ENCODE measurements around the gene STX8. TPM values are rescaled to one million over a fixed set of nuclear protein-coding genes. Genes with fewer than 3 reads are reported as not detected.

Gene STX8
- total RNA-seq, 2 donors from 2014 or later, result 46.6 to 72.4 TPM

DNA sequence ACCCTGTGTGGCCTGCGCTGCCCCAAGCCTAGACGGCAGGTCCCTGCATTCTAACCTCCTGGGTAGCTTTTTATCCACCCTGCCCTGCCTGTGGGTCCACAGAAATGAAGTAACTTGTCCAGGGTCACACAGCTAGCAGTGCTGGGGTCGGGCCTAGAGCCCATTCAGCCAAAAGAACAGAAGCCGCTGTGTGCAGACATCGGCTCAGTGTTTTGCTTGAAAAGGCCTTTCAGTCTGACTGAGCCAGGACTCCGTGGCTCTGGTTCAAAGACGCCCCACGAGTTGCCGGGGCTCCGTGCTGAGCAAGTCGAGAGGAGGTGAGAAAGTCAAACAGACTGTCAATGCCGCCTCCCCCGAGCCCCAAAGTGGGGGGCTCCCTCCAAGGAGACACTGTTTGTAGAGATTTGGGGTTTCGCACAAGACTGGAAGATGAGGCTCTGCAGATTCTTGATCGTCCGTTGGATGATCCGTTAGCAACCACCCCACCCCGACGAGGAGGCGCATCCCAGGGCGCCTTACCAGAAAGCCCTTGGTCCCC is 328.1 kb downstream of the STX8 start:
- Histone ChIP-seq H3K9me3 (no peaks in the 10 kb centered on the region), H3K4me1 (replicated peaks) (no peaks in the 10 kb centered on the region), H3K27ac (no peak overlapping the region), H3K36me3 (no peaks in the 10 kb centered on the region), H3K27me3 (replicated peaks; ENCODE audit: insufficient read depth) (no peaks in the 10 kb centered on the region), H3K4me3 (no peak overlapping the region)
- TF ChIP-seq POLR2A (IDR thresholded peaks at IDR 0.05) (no peak), POLR2AphosphoS5 (IDR thresholded peaks at IDR 0.05) (no peak)
- TF ChIP-seq, protein P1, sequence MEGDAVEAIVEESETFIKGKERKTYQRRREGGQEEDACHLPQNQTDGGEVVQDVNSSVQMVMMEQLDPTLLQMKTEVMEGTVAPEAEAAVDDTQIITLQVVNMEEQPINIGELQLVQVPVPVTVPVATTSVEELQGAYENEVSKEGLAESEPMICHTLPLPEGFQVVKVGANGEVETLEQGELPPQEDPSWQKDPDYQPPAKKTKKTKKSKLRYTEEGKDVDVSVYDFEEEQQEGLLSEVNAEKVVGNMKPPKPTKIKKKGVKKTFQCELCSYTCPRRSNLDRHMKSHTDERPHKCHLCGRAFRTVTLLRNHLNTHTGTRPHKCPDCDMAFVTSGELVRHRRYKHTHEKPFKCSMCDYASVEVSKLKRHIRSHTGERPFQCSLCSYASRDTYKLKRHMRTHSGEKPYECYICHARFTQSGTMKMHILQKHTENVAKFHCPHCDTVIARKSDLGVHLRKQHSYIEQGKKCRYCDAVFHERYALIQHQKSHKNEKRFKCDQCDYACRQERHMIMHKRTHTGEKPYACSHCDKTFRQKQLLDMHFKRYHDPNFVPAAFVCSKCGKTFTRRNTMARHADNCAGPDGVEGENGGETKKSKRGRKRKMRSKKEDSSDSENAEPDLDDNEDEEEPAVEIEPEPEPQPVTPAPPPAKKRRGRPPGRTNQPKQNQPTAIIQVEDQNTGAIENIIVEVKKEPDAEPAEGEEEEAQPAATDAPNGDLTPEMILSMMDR (IDR thresholded peaks at IDR 0.05), result no peak
- 86% methylated on average over 21 of the region's 21 CpGs for WGBS
- no peak for DNase-seq (ENCODE audit: low spot score)
- intact Hi-C loops (cut with DNase I), result no loop called here

DNA sequence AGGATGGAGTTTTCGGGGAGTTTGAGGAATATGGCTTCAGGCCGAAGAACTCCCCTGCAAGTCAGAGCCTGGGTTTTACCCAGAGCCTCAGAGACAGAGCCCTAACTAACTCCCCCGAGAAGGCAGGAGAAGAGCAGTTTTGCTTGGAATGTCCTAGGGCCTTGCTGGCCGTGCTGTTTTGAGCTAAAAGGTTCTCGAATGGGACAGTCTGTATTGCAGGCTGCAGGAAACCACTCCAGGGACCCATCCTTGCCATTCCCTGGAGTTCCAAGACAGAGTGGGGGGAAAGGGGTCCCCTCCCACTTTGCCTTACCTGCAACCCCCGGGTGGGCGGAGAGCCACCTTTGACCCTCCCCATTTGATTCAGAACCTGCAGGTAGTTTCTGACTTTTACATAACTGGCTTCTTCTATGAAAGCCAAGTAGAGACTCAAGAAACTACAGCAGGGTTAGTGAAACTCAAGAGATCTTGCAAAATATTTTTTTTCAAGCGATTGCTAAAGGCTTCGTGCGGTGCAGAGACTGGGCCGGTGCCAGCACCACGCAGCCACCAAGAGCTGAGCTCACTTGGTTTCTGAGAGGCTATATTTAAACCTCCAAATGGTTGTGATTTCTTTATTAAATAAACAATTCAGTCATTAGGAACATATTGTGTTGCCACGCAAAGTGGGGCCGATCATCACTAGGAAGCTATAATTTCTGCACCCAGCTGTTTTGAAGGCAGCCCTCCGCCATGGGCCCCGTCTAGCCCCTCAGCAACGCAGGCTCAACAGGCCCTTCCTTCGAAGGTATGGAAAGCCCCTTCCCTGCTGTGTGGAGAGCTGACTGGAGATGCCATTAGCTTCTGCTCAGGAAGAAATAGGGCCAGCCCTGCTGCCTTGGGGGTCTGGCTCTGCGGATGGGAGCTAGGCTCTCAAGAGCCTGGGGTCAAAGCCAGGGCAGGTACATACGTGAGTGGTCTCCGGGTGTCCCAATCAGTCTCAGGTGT is 331.3 kb downstream of the STX8 start:
- Histone ChIP-seq H3K9me3 (no peaks in the 10 kb centered on the region), H3K4me1 (replicated peaks) (no peaks in the 10 kb centered on the region), H3K4me3 (no peak overlapping the region), H3K27ac (peak overlapping the region; percentile 38 to 54), H3K36me3 (no peaks in the 10 kb centered on the region), H3K27me3 (replicated peaks; ENCODE audit: insufficient read depth) (no peaks in the 10 kb centered on the region)
- TF ChIP-seq POLR2AphosphoS5 (IDR thresholded peaks at IDR 0.05) (peak; percentile 36), POLR2A (IDR thresholded peaks at IDR 0.05) (no peak)
- TF ChIP-seq, protein P1 (IDR thresholded peaks at IDR 0.05), result no peak
- no peak for DNase-seq (ENCODE audit: low spot score)
- 61% methylated on average over 21 of the region's 21 CpGs for WGBS
- intact Hi-C loops (cut with DNase I), result loop anchor here (5.0 kb wide), 1 partner anchor 48 kb away; no protein-coding TSS in a partner anchor

DNA sequence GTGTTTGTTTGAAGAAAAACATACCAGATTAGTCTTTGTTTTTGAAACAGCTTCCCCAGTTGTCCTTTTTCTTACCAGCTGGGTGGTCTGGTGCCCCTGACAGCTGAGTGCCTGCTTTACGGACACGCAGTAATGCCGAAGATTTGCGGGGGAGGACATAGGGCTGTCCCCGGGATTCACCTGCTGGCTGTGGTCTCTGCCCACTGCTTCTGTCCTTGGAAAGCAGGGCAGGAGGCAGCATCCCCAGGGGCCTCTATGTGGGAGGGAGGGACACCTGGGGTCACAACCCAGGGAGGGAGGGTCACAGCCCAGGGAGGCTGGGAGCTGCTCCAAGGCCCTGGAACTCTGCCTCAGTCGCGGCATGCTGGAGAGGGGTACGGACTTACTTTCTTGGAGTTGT is 332.6 kb downstream of the STX8 start:
- no peak for DNase-seq (ENCODE audit: low spot score)
- intact Hi-C loops (cut with DNase I), result loop anchor here (5.0 kb wide), 1 partner anchor 49 kb away; no protein-coding TSS in a partner anchor
- Histone ChIP-seq H3K4me1 (replicated peaks) (no peaks in the 10 kb centered on the region), H3K27ac (no peak overlapping the region), H3K36me3 (no peaks in the 10 kb centered on the region), H3K27me3 (replicated peaks; ENCODE audit: insufficient read depth) (no peaks in the 10 kb centered on the region), H3K4me3 (no peak overlapping the region), H3K9me3 (no peaks in the 10 kb centered on the region)
- TF ChIP-seq POLR2A (IDR thresholded peaks at IDR 0.05) (no peak), POLR2AphosphoS5 (IDR thresholded peaks at IDR 0.05) (no peak)
- TF ChIP-seq, protein P1 (IDR thresholded peaks at IDR 0.05), result no peak
- WGBS, result 85% methylated on average over 8 of the region's 8 CpGs

DNA sequence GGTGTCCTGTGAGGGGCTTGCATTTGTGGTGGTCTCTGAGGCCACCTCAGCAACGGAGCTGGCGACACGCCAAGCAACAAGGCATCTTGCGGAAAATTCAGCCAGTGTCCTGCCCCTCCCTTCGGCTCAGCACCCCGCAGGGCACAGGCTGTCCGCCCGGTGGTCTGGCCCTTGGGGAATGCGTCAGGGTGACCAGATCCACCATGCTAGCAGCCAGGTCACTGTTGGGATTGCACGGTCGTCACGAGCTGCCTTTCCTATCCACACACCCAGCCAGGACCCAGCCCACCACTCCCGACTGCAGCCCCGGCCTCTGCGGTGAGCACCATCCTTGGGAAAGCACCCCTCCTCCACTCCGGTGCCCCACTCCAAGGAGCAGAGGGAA is 333.1 kb downstream of the STX8 start:
- 90% methylated on average over 7 of the region's 16 CpGs for WGBS
- intact Hi-C loops (cut with DNase I), result loop anchor here (5.0 kb wide), 1 partner anchor 50 kb away; no protein-coding TSS in a partner anchor
- H3K27ac ChIP-seq, result peak overlapping the region; percentile 86 to 90
- no peaks in the 10 kb centered on the region for H3K9me3 ChIP-seq
- H3K4me3 ChIP-seq, result no peak overlapping the region
- TF ChIP-seq POLR2AphosphoS5 (IDR thresholded peaks at IDR 0.05) (no peak), POLR2A (IDR thresholded peaks at IDR 0.05) (no peak)
- TF ChIP-seq, protein P1 (IDR thresholded peaks at IDR 0.05), result no peak
- no peaks in the 10 kb centered on the region for H3K36me3 ChIP-seq
- no peaks in the 10 kb centered on the region for H3K4me1 ChIP-seq (replicated peaks)
- DNase-seq (ENCODE audit: low spot score), result no peak
- H3K27me3 ChIP-seq (replicated peaks; ENCODE audit: insufficient read depth), result no peaks in the 10 kb centered on the region

Data from prostate gland (tissue), 2 donors.